CD4-positive, alpha-beta T cell (primary cell): ENCODE results near the gene ATP2B2. TPM values are rescaled to one million over a fixed set of nuclear protein-coding genes. Genes with fewer than 3 reads are reported as not detected.
A peak's percentile ranks its signal among the peaks of the same experiment; 100 is the strongest.

ENCODE experiments used
- ATAC-seq: fragments of 200-7000 bp; cut with Tn5 transposase; one replicate; pipeline ENCODE4 v1.10.0; 2022; ENCODE audit warnings: mild to moderate bottlenecking; ENCODE audit not compliant: poor library complexity
- CTCF ChIA-PET: fragments of 350-600 bp; sonication (Branson Sonifier 250); formaldehyde crosslinking; loops from one replicate; lab custom pipeline; 2021; ENCODE audit warnings: antibody characterized with exemption, inconsistent platforms; lab: Charles Lee
- POLR2A ChIA-PET: fragments of 350-600 bp; sonication (Branson Sonifier 250); formaldehyde crosslinking; loops from one replicate; lab custom pipeline; 2021; ENCODE audit warnings: antibody characterized with exemption, inconsistent platforms; lab: Charles Lee
- DNase-seq, 14 experiments: peaks; one replicate each; pipeline ENCODE4 v3.0.0-alpha.2; 2013 to 2020; ENCODE audit warnings: mixed read lengths in 2 of 14
- H3K27ac ChIP-seq, 2 donors: one replicate each; pipeline versions ENCODE4 v1.5.1 to v1.7.0; 2013; ENCODE audit warnings: low read length in 2 of 2, low read depth in 1 of 2, mild to moderate bottlenecking in 1 of 2
- H3K27me3 ChIP-seq, 2 experiments: 1 replicate in 1 of 2; 2 replicates in 1 of 2; pipeline versions ENCODE4 v1.6.1 to v1.7.0; 2013; ENCODE audit warnings: low read length in 2 of 2, control low read depth in 1 of 2, mild to moderate bottlenecking in 1 of 2, moderate library complexity in 1 of 2; ENCODE audit not compliant: insufficient read depth in 2 of 2, control insufficient read depth in 1 of 2
- H3K36me3 ChIP-seq: one replicate; pipeline ENCODE4 v1.6.1; 2013; ENCODE audit warnings: low read length, control low read depth; ENCODE audit not compliant: insufficient read depth
- H3K4me1 ChIP-seq: one replicate; pipeline ENCODE4 v1.6.1; 2013; ENCODE audit warnings: low read length, control low read depth; ENCODE audit not compliant: insufficient read depth
- H3K4me3 ChIP-seq: one replicate; pipeline ENCODE4 v1.5.1; 2013; ENCODE audit warnings: mild to moderate bottlenecking, low read length, moderate library complexity
- H3K9me3 ChIP-seq, 2 experiments: 1 replicate in 1 of 2; 2 replicates in 1 of 2; pipeline versions ENCODE4 v1.6.1 to v1.7.0; 2013; ENCODE audit warnings: low read length in 2 of 2, mild to moderate bottlenecking in 2 of 2, control low read depth in 1 of 2, moderate library complexity in 1 of 2; ENCODE audit not compliant: control insufficient read depth in 1 of 2, insufficient read depth in 1 of 2
- H3K27ac Mint-ChIP-seq: one replicate; pipeline ENCODE4 v1.8.0; 2020; ENCODE audit warnings: mixed read lengths
- H3K27me3 Mint-ChIP-seq: one replicate; pipeline ENCODE4 v1.8.0; 2021; ENCODE audit warnings: mixed read lengths
- H3K36me3 Mint-ChIP-seq: one replicate; pipeline ENCODE4 v1.8.0; 2021; ENCODE audit warnings: low read depth, mixed read lengths
- H3K4me1 Mint-ChIP-seq: one replicate; pipeline ENCODE4 v1.8.0; 2021; ENCODE audit warnings: low read depth, mixed read lengths
- H3K4me3 Mint-ChIP-seq: one replicate; pipeline ENCODE4 v1.8.0; 2020; ENCODE audit warnings: mild to moderate bottlenecking, mixed read lengths
- H3K9me3 Mint-ChIP-seq: one replicate; pipeline ENCODE4 v1.8.0; 2020; ENCODE audit warnings: mixed read lengths
- intact Hi-C, 2 experiments: fragments of 100-400 bp; cut with DNase I in 1 of 2; cut with micrococcal nuclease in 1 of 2; formaldehyde crosslinking; loops; one replicate each; pipeline versions ENCODE4 v1.15.1 to v1.9.0; 2023 to 2025; cut with DNase I, micrococcal nuclease
- total RNA-seq, 174 experiments: library from RNA in 2 of 174; stranded (reverse) in 2 of 174; gene quantifications; one replicate each; pipeline ENCODE4 v1.2.3 and lab custom pipeline; 2021 to 2026
- TF ChIP-seq, protein P1 (sequence below): fragments of 200-600 bp; IDR thresholded peaks from one replicate; pipeline ENCODE4 v1.8.0; 2022; ENCODE audit warnings: antibody characterized with exemption, mild to moderate bottlenecking

The ATP2B2 gene
- total RNA-seq, 2 experiments from 2014 or later = not detected

DNA sequence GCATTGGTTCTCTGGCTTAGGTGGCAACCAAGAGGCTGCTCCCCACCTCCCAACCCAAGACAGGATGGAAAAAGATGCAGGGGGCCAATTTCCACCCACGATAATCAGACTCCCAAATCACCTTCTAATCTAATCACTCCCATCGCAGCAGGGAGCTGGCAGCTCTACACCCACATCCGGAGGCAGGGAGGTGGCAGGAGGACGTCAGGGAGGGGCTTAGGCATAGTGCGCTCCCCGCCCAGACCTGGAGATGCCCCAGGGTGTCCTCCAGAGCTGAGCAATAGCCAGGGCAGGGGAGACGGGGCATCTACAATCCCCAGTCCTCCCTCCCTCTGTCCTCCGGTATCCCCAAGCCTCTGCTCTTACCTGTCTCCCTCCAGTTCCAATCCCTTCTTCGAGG is 114.0 kb downstream of the ATP2B2 start:
- peaks cover 78% of the 10 kb centered on the region for H3K4me1 ChIP-seq
- Mint-ChIP-seq H3K27ac (no peak overlapping the region), H3K9me3 (no peaks in the 10 kb centered on the region), H3K4me3 (no peak overlapping the region), H3K27me3 (no peaks in the 10 kb centered on the region), H3K4me1 (peaks cover 44% of the 10 kb centered on the region), H3K36me3 (no peaks in the 10 kb centered on the region)
- no peak overlapping the region for H3K4me3 ChIP-seq
- TF ChIP-seq, protein P1, sequence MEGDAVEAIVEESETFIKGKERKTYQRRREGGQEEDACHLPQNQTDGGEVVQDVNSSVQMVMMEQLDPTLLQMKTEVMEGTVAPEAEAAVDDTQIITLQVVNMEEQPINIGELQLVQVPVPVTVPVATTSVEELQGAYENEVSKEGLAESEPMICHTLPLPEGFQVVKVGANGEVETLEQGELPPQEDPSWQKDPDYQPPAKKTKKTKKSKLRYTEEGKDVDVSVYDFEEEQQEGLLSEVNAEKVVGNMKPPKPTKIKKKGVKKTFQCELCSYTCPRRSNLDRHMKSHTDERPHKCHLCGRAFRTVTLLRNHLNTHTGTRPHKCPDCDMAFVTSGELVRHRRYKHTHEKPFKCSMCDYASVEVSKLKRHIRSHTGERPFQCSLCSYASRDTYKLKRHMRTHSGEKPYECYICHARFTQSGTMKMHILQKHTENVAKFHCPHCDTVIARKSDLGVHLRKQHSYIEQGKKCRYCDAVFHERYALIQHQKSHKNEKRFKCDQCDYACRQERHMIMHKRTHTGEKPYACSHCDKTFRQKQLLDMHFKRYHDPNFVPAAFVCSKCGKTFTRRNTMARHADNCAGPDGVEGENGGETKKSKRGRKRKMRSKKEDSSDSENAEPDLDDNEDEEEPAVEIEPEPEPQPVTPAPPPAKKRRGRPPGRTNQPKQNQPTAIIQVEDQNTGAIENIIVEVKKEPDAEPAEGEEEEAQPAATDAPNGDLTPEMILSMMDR = no peak
- POLR2A ChIA-PET = interaction anchor here (1.2 to 1.5 kb wide), 2 partner anchors 46 to 70 kb away, joined by 3 read pairs; partner anchors contain the start of gene SEC13
- no peaks in the 10 kb centered on the region for H3K9me3 ChIP-seq
- intact Hi-C loops = no loop called here
- CTCF ChIA-PET = no interaction called here
- no peaks in the 10 kb centered on the region for H3K36me3 ChIP-seq
- no peaks in the 10 kb centered on the region for H3K27me3 ChIP-seq
- ATAC-seq = peak; percentile 32
- no peak overlapping the region for H3K27ac ChIP-seq
- DNase-seq = peak in 3 of 14 experiments; percentile 17 to 33 (median 18)

- no peak for DNase-seq
- ChIA-PET CTCF (no interaction called here), POLR2A (interaction anchor here (1.2 to 1.5 kb wide), 2 partner anchors 46 to 70 kb away, joined by 3 read pairs; partner anchors contain the start of gene SEC13)
- H3K27me3 Mint-ChIP-seq = no peaks in the 10 kb centered on the region
- no peaks in the 10 kb centered on the region for H3K9me3 Mint-ChIP-seq
- Histone ChIP-seq H3K27me3 (no peaks in the 10 kb centered on the region), H3K4me1 (peaks cover 72% of the 10 kb centered on the region), H3K27ac (no peak overlapping the region), H3K4me3 (no peak overlapping the region), H3K9me3 (no peaks in the 10 kb centered on the region), H3K36me3 (no peaks in the 10 kb centered on the region)
- no peak for ATAC-seq
- H3K36me3 Mint-ChIP-seq = no peaks in the 10 kb centered on the region
- H3K4me3 Mint-ChIP-seq = no peak overlapping the region
- TF ChIP-seq, protein P1 = no peak
- peaks cover 38% of the 10 kb centered on the region for H3K4me1 Mint-ChIP-seq
- H3K27ac Mint-ChIP-seq = peak overlapping the region; percentile 55
- intact Hi-C loops = no loop called here
Observed at GRCh38 chr3:10390641-10391373, 114.6 kb downstream of the ATP2B2 start.

DNA sequence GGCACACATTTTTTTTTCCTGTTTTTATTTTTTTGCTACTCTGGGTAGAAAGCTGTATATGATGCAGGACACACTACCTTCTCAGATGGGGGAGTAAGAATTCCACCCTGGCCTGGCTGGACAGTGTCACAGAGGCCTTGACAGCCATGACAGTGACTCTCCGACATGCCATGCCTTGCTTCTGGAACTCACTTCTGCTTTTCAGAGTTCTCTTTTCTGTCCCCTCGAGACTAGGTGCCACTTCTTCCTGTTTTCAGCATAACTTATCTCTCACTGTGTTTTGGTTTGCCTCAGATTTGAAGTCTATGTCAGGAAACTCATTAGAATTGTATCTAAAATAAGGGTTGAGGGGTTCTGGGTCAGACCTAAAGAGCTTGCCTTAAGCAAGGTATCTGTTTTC is 115.4 kb downstream of the ATP2B2 start:
- Histone ChIP-seq H3K27ac (peak overlapping the region in 1 of 2 donors; percentile 29), H3K36me3 (no peaks in the 10 kb centered on the region), H3K4me3 (no peak overlapping the region), H3K9me3 (no peaks in the 10 kb centered on the region), H3K27me3 (no peaks in the 10 kb centered on the region), H3K4me1 (peaks cover 64% of the 10 kb centered on the region)
- no peak for ATAC-seq
- POLR2A ChIA-PET = no interaction called here
- Mint-ChIP-seq H3K27ac (peak overlapping the region; percentile 55), H3K36me3 (no peaks in the 10 kb centered on the region), H3K9me3 (no peaks in the 10 kb centered on the region), H3K4me1 (peaks cover 30% of the 10 kb centered on the region), H3K4me3 (no peak overlapping the region), H3K27me3 (no peaks in the 10 kb centered on the region)
- CTCF ChIA-PET = no interaction called here
- peak in 3 of 14 experiments; percentile 13 to 41 (median 29) for DNase-seq
- TF ChIP-seq, protein P1 = no peak
- intact Hi-C loops = no loop called here
